ENCODE results near the gene PIKFYVE.

Gene PIKFYVE

GRCh38 chr2:208251098-208251497, 15.0 kb upstream of the PIKFYVE start:
- no peak for DNase-seq (ENCODE audit: low spot score)
- TF ChIP-seq CTCF (IDR thresholded peaks at IDR 0.05; ENCODE audit: extremely low read depth, missing control alignments): no peak

- no peak for TF ChIP-seq CTCF (IDR thresholded peaks at IDR 0.05; ENCODE audit: extremely low read depth, missing control alignments)
- DNase-seq (ENCODE audit: low spot score): no peak
These were observed 13.2 kb upstream of the PIKFYVE start for GRCh38 chr2:208252716-208253492.

GRCh38 chr2:208253600-208254117, 12.4 kb upstream of the PIKFYVE start:
- TF ChIP-seq CTCF (IDR thresholded peaks at IDR 0.05; ENCODE audit: extremely low read depth, missing control alignments): no peak
- DNase-seq (ENCODE audit: low spot score): no peak

GRCh38 chr2:208254118-208254870, 11.8 kb upstream of the PIKFYVE start:
- peak; percentile 86 for DNase-seq (ENCODE audit: low spot score)
- peak; percentile 66 for TF ChIP-seq CTCF (IDR thresholded peaks at IDR 0.05; ENCODE audit: extremely low read depth, missing control alignments)

DNA sequence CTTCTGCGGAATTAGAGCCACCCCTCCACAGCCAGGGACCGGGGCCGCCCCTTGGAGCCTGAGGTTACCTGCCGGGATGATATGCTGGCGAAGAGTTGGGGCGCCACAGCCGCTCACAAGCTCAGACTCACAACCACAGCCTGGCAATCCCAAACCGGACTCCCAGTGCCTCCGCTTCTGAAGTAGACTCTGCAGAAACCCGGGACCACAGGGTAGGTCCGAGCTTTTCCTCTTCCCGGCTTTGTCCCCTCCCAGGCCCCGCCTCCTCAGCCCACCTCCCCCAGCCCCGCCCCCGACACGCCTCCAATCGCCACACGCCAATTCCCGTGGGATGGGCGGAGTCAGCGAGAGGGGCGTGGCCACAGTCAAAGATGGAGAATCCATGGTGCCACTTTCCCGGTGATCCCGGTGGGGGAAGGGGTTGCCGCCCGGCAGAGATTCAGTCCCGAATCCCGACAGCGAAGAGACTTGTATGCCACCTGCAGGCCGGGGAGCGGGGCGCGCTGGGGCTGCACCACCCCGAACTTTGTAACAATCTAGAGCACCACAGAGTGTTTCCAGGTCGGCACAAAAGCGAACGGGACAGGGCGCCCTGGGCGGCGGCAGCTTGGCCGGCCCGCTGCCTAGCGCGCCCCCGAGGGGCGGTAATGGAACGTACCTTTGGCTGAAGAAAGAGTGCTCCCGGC, 11.0 kb upstream of the PIKFYVE start, which contains the start of gene IDH1:
IDH1 (minus strand) TSS at position 201 of the 686 bp plus-strand sequence. CDS start 3,520 bp downstream, outside the sequence.
- peak; percentile 42 for TF ChIP-seq CTCF (IDR thresholded peaks at IDR 0.05; ENCODE audit: extremely low read depth, missing control alignments)
- DNase-seq (ENCODE audit: low spot score): peak; percentile 93

DNA sequence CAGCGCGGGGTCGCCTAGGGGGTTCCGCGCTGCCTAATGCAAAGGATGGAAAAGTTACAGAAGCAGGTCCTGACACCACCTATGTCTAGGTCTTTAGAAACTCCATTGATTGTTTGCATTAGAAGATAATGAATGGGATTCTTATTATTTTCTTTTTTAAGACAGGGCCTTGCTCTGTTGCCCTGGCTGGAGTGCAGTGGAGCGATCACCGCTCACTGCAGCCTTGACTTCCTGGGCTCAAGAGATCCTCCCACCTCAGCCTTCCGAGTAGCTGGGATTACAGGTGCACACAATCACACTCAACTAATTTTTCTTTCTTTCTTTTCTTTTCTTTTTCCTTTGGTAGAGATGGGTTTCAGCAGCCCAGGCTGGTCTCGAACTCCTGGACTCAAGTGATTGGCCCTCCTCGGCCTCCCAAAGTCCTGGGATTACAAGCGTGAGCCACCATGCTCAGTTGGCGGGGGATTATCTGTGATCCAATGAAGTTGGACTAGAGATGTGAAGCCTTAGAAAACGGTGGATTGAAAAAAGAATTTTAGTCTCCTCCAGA, 10.4 kb upstream of the PIKFYVE start:
- no peak for TF ChIP-seq CTCF (IDR thresholded peaks at IDR 0.05; ENCODE audit: extremely low read depth, missing control alignments)
- no peak for DNase-seq (ENCODE audit: low spot score)
